HK-2 (cell line): ENCODE measurements around the gene CNOT2.
"Not testable (repeated sequence)": the region's sequence is repeated elsewhere in the genome, so short reads cannot be mapped to it uniquely, and the experiment has no call there.

Experiments used
- DNase-seq: peaks from one replicate; pipeline ENCODE4 v3.0.0-alpha.2; 2018; ENCODE audit not compliant: unreplicated experiment

Gene CNOT2

GRCh38 chr12:70304684-70305555, 61.7 kb downstream of the CNOT2 start:
- not testable (repeated sequence) for DNase-seq

- DNase-seq = no peak
These were observed 62.6 kb downstream of the CNOT2 start for GRCh38 chr12:70305794-70306193.

- DNase-seq = no peak
These were observed 63.4 kb downstream of the CNOT2 start for GRCh38 chr12:70306676-70307075.

- no peak for DNase-seq
These were observed 64.6 kb downstream of the CNOT2 start for GRCh38 chr12:70307868-70308267.

GRCh38 chr12:70309348-70309747, 66.1 kb downstream of the CNOT2 start:
- DNase-seq = no peak

- no peak for DNase-seq
These were observed 70.9 kb downstream of the CNOT2 start for GRCh38 chr12:70314145-70314544.

- no peak for DNase-seq
These were observed 74.5 kb downstream of the CNOT2 start for GRCh38 chr12:70317781-70318180.

GRCh38 chr12:70319605-70320004, 76.4 kb downstream of the CNOT2 start:
- DNase-seq = no peak

GRCh38 chr12:70321191-70321590, 78.0 kb downstream of the CNOT2 start:
- no peak for DNase-seq

GRCh38 chr12:70327541-70327940, 84.3 kb downstream of the CNOT2 start:
- DNase-seq = no peak

GRCh38 chr12:70329728-70330127, 86.5 kb downstream of the CNOT2 start:
- no peak for DNase-seq

- no peak for DNase-seq
These were observed 86.9 kb downstream of the CNOT2 start for GRCh38 chr12:70330158-70330557.

GRCh38 chr12:70332236-70332635, 89.0 kb downstream of the CNOT2 start:
- no peak for DNase-seq

GRCh38 chr12:70334742-70335141, 91.5 kb downstream of the CNOT2 start:
- DNase-seq = no peak

GRCh38 chr12:70338531-70338930, 95.3 kb downstream of the CNOT2 start:
- DNase-seq = no peak

GRCh38 chr12:70351076-70351475, 107.8 kb downstream of the CNOT2 start:
- DNase-seq = no peak

- DNase-seq = no peak
These were observed 110.8 kb downstream of the CNOT2 start for GRCh38 chr12:70353780-70354660.

- DNase-seq = no peak
These were observed 111.6 kb downstream of the CNOT2 start for GRCh38 chr12:70354787-70355186.

GRCh38 chr12:70355972-70356371, 112.7 kb downstream of the CNOT2 start:
- DNase-seq = no peak

GRCh38 chr12:70359458-70360197, 116.4 kb downstream of the CNOT2 start:
- no peak for DNase-seq

- no peak for DNase-seq
These were observed 117.0 kb downstream of the CNOT2 start for GRCh38 chr12:70360218-70360617.
